HCT116 (cell line): Measurements from ENCODE around the gene DNAJC1.

Experiments
- EZH2 ChIP-seq: fragments of 200-600 bp; sonication (generic); IDR thresholded peaks from 2 replicates; pipeline ENCODE4 v1.6.1; 2017; ENCODE audit warnings: antibody characterized with exemption, mixed run types
- EZH2phosphoT487 ChIP-seq: fragments of 200-600 bp; IDR thresholded peaks from 2 replicates; pipeline ENCODE4 v1.6.1; 2018; ENCODE audit warnings: antibody characterized with exemption, borderline replicate concordance
- POLR2A ChIP-seq: IDR thresholded peaks from 2 replicates; pipeline ENCODE4 v1.7.0; 2011; ENCODE audit warnings: borderline replicate concordance; ENCODE audit not compliant: insufficient read depth, insufficient read length; ENCODE audit errors: extremely low read depth
- POLR2AphosphoS5 ChIP-seq: IDR thresholded peaks from 2 replicates; pipeline ENCODE4 v1.6.1; 2011; ENCODE audit warnings: mild to moderate bottlenecking, low read depth, low read length, moderate library complexity
- RAD21 ChIP-seq: IDR thresholded peaks from 2 replicates; pipeline ENCODE4 v1.6.1; 2012; ENCODE audit warnings: low read depth, mild to moderate bottlenecking
- YY1 ChIP-seq: IDR thresholded peaks from 2 replicates; pipeline ENCODE4 v1.6.1; 2011; ENCODE audit warnings: low read length, low read depth, moderate library complexity, mild to moderate bottlenecking; ENCODE audit not compliant: insufficient replicate concordance; ENCODE audit errors: extremely low read depth
- ZNF274 ChIP-seq: fragments of 200-500 bp; sonication (Bioruptor generic); IDR thresholded peaks from 2 replicates; pipeline ENCODE4 v1.6.1; 2014; ENCODE audit warnings: mild to moderate bottlenecking, low read depth, low read length, inconsistent platforms
- TF ChIP-seq, protein P1 (sequence below), 3 experiments: fragments of 200-600 bp in 1 of 3; sonication (generic) in 1 of 3; IDR thresholded peaks in 2 of 3; conservative IDR thresholded peaks in 1 of 3; 2 replicates each; pipeline ENCODE4 v1.5.1; 2012 to 2017; ENCODE audit warnings: low read depth in 2 of 3, low read length in 2 of 3, antibody characterized with exemption in 1 of 3, borderline replicate concordance in 1 of 3, control low read depth in 1 of 3, mild to moderate bottlenecking in 1 of 3, mixed read lengths in 1 of 3, mixed run types in 1 of 3, moderate library complexity in 1 of 3; ENCODE audit not compliant: insufficient read depth in 1 of 3
- TF ChIP-seq, protein P2 (sequence below): IDR thresholded peaks from 2 replicates; pipeline ENCODE4 v1.6.1; 2012; ENCODE audit warnings: low read depth

DNA sequence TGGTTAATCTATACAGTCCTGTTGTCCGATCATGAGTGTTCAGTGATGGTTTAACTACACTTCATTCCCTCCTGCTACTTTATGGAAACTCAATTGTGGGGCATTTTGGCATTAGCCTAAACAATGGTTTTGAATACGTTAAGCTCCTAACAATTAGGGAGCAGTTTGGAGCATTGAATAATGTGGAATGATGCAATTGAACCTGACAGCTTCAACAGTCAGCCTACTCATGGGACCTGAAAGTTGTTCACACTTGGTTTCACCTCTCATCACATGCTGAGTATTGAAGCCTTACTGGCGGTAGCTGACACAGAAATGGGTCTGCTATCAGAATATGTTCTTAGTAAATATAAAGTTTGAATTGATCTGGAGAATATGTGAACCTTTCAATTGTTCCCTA lies 283.4 kb downstream of the DNAJC1 start:
- TF ChIP-seq, protein P1, sequence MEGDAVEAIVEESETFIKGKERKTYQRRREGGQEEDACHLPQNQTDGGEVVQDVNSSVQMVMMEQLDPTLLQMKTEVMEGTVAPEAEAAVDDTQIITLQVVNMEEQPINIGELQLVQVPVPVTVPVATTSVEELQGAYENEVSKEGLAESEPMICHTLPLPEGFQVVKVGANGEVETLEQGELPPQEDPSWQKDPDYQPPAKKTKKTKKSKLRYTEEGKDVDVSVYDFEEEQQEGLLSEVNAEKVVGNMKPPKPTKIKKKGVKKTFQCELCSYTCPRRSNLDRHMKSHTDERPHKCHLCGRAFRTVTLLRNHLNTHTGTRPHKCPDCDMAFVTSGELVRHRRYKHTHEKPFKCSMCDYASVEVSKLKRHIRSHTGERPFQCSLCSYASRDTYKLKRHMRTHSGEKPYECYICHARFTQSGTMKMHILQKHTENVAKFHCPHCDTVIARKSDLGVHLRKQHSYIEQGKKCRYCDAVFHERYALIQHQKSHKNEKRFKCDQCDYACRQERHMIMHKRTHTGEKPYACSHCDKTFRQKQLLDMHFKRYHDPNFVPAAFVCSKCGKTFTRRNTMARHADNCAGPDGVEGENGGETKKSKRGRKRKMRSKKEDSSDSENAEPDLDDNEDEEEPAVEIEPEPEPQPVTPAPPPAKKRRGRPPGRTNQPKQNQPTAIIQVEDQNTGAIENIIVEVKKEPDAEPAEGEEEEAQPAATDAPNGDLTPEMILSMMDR (IDR thresholded peaks at IDR 0.05 in 2 of 3, conservative IDR thresholded peaks at IDR 0.05 in 1 of 3; ENCODE audit: borderline replicate concordance in 1 of 3, insufficient read depth in 1 of 3, low read depth in 2 of 3, low read length in 2 of 3) = no peak
- TF ChIP-seq POLR2A (no peak), YY1 (no peak), EZH2 (no peak), EZH2phosphoT487 (no peak), ZNF274 (no peak), POLR2AphosphoS5 (no peak), RAD21 (no peak)
- TF ChIP-seq, protein P2, sequence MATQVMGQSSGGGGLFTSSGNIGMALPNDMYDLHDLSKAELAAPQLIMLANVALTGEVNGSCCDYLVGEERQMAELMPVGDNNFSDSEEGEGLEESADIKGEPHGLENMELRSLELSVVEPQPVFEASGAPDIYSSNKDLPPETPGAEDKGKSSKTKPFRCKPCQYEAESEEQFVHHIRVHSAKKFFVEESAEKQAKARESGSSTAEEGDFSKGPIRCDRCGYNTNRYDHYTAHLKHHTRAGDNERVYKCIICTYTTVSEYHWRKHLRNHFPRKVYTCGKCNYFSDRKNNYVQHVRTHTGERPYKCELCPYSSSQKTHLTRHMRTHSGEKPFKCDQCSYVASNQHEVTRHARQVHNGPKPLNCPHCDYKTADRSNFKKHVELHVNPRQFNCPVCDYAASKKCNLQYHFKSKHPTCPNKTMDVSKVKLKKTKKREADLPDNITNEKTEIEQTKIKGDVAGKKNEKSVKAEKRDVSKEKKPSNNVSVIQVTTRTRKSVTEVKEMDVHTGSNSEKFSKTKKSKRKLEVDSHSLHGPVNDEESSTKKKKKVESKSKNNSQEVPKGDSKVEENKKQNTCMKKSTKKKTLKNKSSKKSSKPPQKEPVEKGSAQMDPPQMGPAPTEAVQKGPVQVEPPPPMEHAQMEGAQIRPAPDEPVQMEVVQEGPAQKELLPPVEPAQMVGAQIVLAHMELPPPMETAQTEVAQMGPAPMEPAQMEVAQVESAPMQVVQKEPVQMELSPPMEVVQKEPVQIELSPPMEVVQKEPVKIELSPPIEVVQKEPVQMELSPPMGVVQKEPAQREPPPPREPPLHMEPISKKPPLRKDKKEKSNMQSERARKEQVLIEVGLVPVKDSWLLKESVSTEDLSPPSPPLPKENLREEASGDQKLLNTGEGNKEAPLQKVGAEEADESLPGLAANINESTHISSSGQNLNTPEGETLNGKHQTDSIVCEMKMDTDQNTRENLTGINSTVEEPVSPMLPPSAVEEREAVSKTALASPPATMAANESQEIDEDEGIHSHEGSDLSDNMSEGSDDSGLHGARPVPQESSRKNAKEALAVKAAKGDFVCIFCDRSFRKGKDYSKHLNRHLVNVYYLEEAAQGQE = no peak
